Stimulated activated naive CD8-positive, alpha-beta T cell treated with anti-CD3 and anti-CD28 coated beads, Interleukin-15, amount 100 ng/mL, for 72 hours (primary cell): ENCODE results near the gene TEX9.
A peak's percentile ranks its signal among the peaks of the same experiment; 100 is the strongest.
"Not testable (repeated sequence)": the region's sequence is repeated elsewhere in the genome, so short reads cannot be mapped to it uniquely, and the experiment has no call there.

Experiments
- ATAC-seq: fragments of 150-1000 bp; cut with Tn5 transposase; 2 replicates; pipeline ENCODE4 v1.10.0; 2021; ENCODE audit warnings: mild to moderate bottlenecking, moderate library complexity
- DNase-seq, 2 donors: peaks; one replicate each; pipeline ENCODE4 v3.0.0; 2021 to 2022
- H3K27ac Mint-ChIP-seq, 2 donors: one replicate each; pipeline ENCODE4 v1.8.0; 2022; ENCODE audit warnings: mild to moderate bottlenecking in 2 of 2, mixed read lengths in 2 of 2, moderate library complexity in 2 of 2
- H3K27me3 Mint-ChIP-seq: one replicate; pipeline ENCODE4 v1.8.0; 2022; ENCODE audit warnings: mixed read lengths
- H3K4me1 Mint-ChIP-seq: one replicate; pipeline ENCODE4 v1.8.0; 2022; ENCODE audit warnings: mild to moderate bottlenecking, mixed read lengths
- H3K4me3 Mint-ChIP-seq, 2 donors: one replicate each; pipeline ENCODE4 v1.8.0; 2022; ENCODE audit warnings: mild to moderate bottlenecking in 2 of 2, mixed read lengths in 2 of 2, moderate library complexity in 1 of 2
- H3K9me3 Mint-ChIP-seq, 2 donors: one replicate each; pipeline ENCODE4 v1.8.0; 2022; ENCODE audit warnings: mixed read lengths in 2 of 2

Gene TEX9

GRCh38 chr15:56365075-56365711 is at the start of gene TEX9:
Gene TEX9, plus strand, starts transcription at chr15:56365426. Its CDS starts 25 bp downstream, at chr15:56365451.
- Mint-ChIP-seq H3K9me3 (peaks cover 0 to 10% of the 10 kb centered on the region in 2 donors), H3K27ac (peak within 1 kb of the TSS in 1 of 2 donors; percentile 79), H3K4me3 (peak within 1 kb of the TSS; percentile 92), H3K4me1 (peaks cover 20% of the 10 kb centered on the region), H3K27me3 (peaks cover 50% of the 10 kb centered on the region)
- ATAC-seq (peak; percentile 98), DNase-seq (peak; percentile 75 to 82)

- not testable (repeated sequence) for H3K4me1 Mint-ChIP-seq, H3K4me3 Mint-ChIP-seq, DNase-seq, H3K27me3 Mint-ChIP-seq, H3K27ac Mint-ChIP-seq, ATAC-seq
- H3K9me3 Mint-ChIP-seq: peaks cover 14 to 18% of the 10 kb centered on the region in 2 donors
Measured at GRCh38 chr15:56316561-56316960, 48.7 kb upstream of the TEX9 start.

- Mint-ChIP-seq H3K4me1 (no peaks in the 10 kb centered on the region), H3K4me3 (no peak overlapping the region), H3K27ac (no peak overlapping the region), H3K9me3 (peaks cover 14 to 23% of the 10 kb centered on the region in 2 donors), H3K27me3 (no peaks in the 10 kb centered on the region)
- no peak for DNase-seq
- ATAC-seq: no peak
Measured at GRCh38 chr15:56320316-56320715, 44.9 kb upstream of the TEX9 start.

DNA sequence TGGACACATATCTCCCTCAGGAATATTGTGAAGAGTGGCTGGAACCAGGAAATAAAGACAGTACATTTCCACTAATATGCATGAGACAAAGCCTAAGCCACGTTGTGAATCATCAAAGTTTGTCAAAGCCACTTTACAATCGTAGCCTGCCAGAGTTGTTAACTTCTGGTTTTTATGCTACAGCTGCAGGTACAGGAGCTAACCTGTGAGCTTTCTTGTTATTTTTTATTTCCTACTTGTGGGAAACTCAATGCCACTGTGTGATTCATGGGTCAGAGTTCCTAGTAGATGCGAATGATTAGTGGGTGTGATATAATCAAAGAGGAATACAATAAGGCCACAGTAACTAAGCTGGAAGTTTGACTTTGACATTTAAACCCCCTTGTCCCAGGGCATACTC is 44.4 kb upstream of the TEX9 start:
- peaks cover 14 to 23% of the 10 kb centered on the region in 2 donors for H3K9me3 Mint-ChIP-seq

GRCh38 chr15:56322444-56322843 is 42.8 kb upstream of the TEX9 start:
- no peak overlapping the region for H3K4me3 Mint-ChIP-seq
- DNase-seq: no peak
- no peak overlapping the region for H3K27ac Mint-ChIP-seq
- no peaks in the 10 kb centered on the region for H3K27me3 Mint-ChIP-seq
- peaks cover 10 to 17% of the 10 kb centered on the region in 2 donors for H3K9me3 Mint-ChIP-seq
- no peak for ATAC-seq
- H3K4me1 Mint-ChIP-seq: no peaks in the 10 kb centered on the region

More for the DNA sequence above, 44.4 kb upstream of the TEX9 start:
- ATAC-seq (no peak), DNase-seq (no peak)
- Mint-ChIP-seq H3K27me3 (no peaks in the 10 kb centered on the region), H3K27ac (no peak overlapping the region), H3K4me3 (no peak overlapping the region), H3K4me1 (no peaks in the 10 kb centered on the region)

GRCh38 chr15:56323435-56323834 is 41.8 kb upstream of the TEX9 start:
- Mint-ChIP-seq H3K9me3 (peaks cover 0 to 9% of the 10 kb centered on the region in 2 donors), H3K4me3 (no peak overlapping the region), H3K4me1 (no peaks in the 10 kb centered on the region), H3K27me3 (no peaks in the 10 kb centered on the region), H3K27ac (peak overlapping the region in 1 of 2 donors; percentile 30)
- no peak for DNase-seq
- no peak for ATAC-seq

GRCh38 chr15:56325186-56325585 is 40.0 kb upstream of the TEX9 start:
- no peak for ATAC-seq
- Mint-ChIP-seq H3K4me1 (no peaks in the 10 kb centered on the region), H3K27ac (no peak overlapping the region), H3K4me3 (no peak overlapping the region), H3K9me3 (peaks cover 12 to 17% of the 10 kb centered on the region in 2 donors), H3K27me3 (no peaks in the 10 kb centered on the region)
- DNase-seq: no peak

DNA sequence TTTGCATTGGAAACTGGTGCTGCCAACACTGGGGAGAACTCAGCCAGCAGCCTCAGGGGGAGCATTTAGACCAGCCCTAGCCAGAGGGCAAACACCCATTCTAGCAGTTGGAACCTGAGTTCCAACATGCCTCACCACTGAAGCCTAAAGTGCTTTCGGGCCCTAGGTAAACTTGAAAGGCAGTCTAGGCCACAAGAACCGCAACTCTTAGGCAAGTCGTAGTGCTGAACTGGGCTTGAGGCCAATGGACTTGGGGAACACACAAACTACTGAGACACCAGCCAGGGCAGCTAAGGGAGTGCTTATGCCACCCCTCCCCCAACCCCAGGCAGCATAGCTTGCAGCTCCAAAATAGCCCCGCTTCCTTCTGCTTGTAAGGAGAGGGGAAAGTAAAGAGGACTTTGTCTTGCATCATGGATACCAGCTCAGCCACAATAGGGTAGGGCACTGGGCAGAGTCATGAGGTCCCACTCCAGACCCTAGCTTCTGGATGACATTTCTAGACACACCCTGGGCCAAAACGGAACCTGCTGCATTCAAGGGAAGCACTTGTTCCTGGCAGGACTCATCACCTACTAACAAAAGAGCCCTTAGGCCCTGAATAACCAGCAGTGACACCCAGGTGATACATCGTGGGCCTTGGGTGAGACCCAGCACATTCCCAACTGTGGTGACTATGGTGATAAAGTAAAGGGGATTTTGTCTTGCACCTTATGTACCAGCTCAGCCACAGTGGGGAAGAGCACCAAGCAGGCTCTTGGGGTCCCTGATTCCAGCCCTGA is 37.3 kb upstream of the TEX9 start:
- Mint-ChIP-seq H3K9me3 (peaks cover 30 to 36% of the 10 kb centered on the region in 2 donors), H3K27ac (no peak overlapping the region), H3K27me3 (no peaks in the 10 kb centered on the region), H3K4me1 (no peaks in the 10 kb centered on the region), H3K4me3 (no peak overlapping the region)
- no peak for DNase-seq
- no peak for ATAC-seq

- no peaks in the 10 kb centered on the region for H3K4me1 Mint-ChIP-seq
- no peak overlapping the region for H3K27ac Mint-ChIP-seq
- H3K9me3 Mint-ChIP-seq: peaks cover 29 to 30% of the 10 kb centered on the region in 2 donors
- DNase-seq: no peak
- peaks cover 8% of the 10 kb centered on the region for H3K27me3 Mint-ChIP-seq
- no peak for ATAC-seq
- no peak overlapping the region for H3K4me3 Mint-ChIP-seq
Measured at GRCh38 chr15:56337084-56337725, 28.0 kb upstream of the TEX9 start.

GRCh38 chr15:56339594-56339993 is 25.6 kb upstream of the TEX9 start:
- no peak for ATAC-seq
- peaks cover 8% of the 10 kb centered on the region for H3K27me3 Mint-ChIP-seq

DNA sequence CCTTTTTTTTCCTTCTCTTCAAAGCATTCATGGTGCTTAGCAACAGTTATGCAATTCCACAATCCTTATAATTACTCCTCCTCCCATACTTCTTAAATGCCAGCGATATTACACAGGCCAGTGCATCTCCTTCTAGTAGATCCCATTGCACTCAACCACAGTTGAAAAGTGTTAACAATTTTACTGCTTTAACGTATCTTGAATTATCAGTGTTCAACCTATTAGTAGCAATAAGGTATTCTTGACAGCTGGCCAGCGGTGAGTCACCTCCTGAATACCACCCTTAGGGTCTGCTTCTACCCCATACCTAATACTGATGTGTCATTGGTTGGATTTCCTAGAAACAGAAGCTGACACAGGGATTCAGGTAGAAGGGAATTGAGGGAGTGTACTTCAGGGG is 24.0 kb upstream of the TEX9 start:
- Mint-ChIP-seq H3K9me3 (peaks cover 0 to 3% of the 10 kb centered on the region in 2 donors), H3K4me1 (no peaks in the 10 kb centered on the region)

More at GRCh38 chr15:56339594-56339993, 25.6 kb upstream of the TEX9 start:
- no peak overlapping the region for H3K27ac Mint-ChIP-seq
- H3K4me1 Mint-ChIP-seq: no peaks in the 10 kb centered on the region
- no peak for DNase-seq
- no peak overlapping the region for H3K4me3 Mint-ChIP-seq
- peaks cover 7 to 9% of the 10 kb centered on the region in 2 donors for H3K9me3 Mint-ChIP-seq

GRCh38 chr15:56342653-56343052 is 22.6 kb upstream of the TEX9 start:
- DNase-seq: no peak
- peaks cover 18% of the 10 kb centered on the region for H3K27me3 Mint-ChIP-seq
- H3K4me1 Mint-ChIP-seq: no peaks in the 10 kb centered on the region
- H3K9me3 Mint-ChIP-seq: peaks cover 0 to 3% of the 10 kb centered on the region in 2 donors
- no peak overlapping the region for H3K4me3 Mint-ChIP-seq
- H3K27ac Mint-ChIP-seq: no peak overlapping the region
- ATAC-seq: no peak

More for the DNA sequence above, 24.0 kb upstream of the TEX9 start:
- ATAC-seq: no peak
- Mint-ChIP-seq H3K27ac (no peak overlapping the region), H3K4me3 (no peak overlapping the region), H3K27me3 (peaks cover 15% of the 10 kb centered on the region)
- no peak for DNase-seq

- peaks cover 0 to 3% of the 10 kb centered on the region in 2 donors for H3K9me3 Mint-ChIP-seq
- DNase-seq (no peak), ATAC-seq (no peak)
- H3K27ac Mint-ChIP-seq: no peak overlapping the region
- no peaks in the 10 kb centered on the region for H3K4me1 Mint-ChIP-seq
- peaks cover 18% of the 10 kb centered on the region for H3K27me3 Mint-ChIP-seq
- no peak overlapping the region for H3K4me3 Mint-ChIP-seq
Measured at GRCh38 chr15:56343879-56344278, 21.3 kb upstream of the TEX9 start.

GRCh38 chr15:56344336-56344735 is 20.9 kb upstream of the TEX9 start:
- Mint-ChIP-seq H3K27ac (no peak overlapping the region), H3K27me3 (peaks cover 18% of the 10 kb centered on the region), H3K9me3 (peaks cover 0 to 3% of the 10 kb centered on the region in 2 donors), H3K4me1 (no peaks in the 10 kb centered on the region), H3K4me3 (no peak overlapping the region)
- DNase-seq: no peak
- ATAC-seq: no peak

DNA sequence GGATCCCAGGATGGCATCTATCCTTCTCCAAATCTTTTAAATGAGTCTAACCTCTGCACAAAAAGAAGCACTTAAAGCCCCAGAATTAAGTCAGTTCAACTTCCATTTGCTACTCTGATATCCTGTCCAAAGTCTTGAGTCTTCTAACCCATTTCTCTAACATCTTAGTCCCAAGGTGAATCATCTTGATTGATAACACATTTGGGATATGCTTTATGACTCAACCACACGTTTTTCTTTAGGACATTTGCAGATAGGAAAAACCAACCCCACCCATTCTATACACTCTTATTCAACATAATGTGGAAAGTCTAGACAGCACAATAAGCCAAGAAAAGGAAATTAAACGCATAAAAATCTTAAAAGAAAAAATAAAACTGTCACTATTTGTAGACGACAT is 18.8 kb upstream of the TEX9 start:
- H3K27ac Mint-ChIP-seq: no peak overlapping the region
- peaks cover 13% of the 10 kb centered on the region for H3K27me3 Mint-ChIP-seq
- no peak overlapping the region for H3K4me3 Mint-ChIP-seq
- no peaks in the 10 kb centered on the region for H3K9me3 Mint-ChIP-seq
- DNase-seq (no peak), ATAC-seq (no peak)
- H3K4me1 Mint-ChIP-seq: no peaks in the 10 kb centered on the region

- Mint-ChIP-seq H3K4me3 (no peak overlapping the region), H3K27ac (no peak overlapping the region), H3K27me3 (peaks cover 10% of the 10 kb centered on the region), H3K4me1 (no peaks in the 10 kb centered on the region), H3K9me3 (no peaks in the 10 kb centered on the region)
- no peak for ATAC-seq
- no peak for DNase-seq
Measured at GRCh38 chr15:56349554-56349953, 15.7 kb upstream of the TEX9 start.
